NCI-H2196 treated with DMSO at 0.1 percent for 48 hours (cell line): ENCODE data around the gene ORM1.

Experiments used
- DNase-seq: peaks from one replicate; lab custom pipeline; 2025; ENCODE audit not compliant: unreplicated experiment; lab: John Stamatoyannopoulos, UW

ORM1 gene

GRCh38 chr9:114362394-114362793 lies 39.5 kb downstream of the ORM1 start:
- DNase-seq, result no peak

GRCh38 chr9:114363424-114363823 lies 40.5 kb downstream of the ORM1 start:
- no peak for DNase-seq

GRCh38 chr9:114364134-114365041 lies 41.5 kb downstream of the ORM1 start:
- no peak for DNase-seq

GRCh38 chr9:114365194-114365593 lies 42.3 kb downstream of the ORM1 start:
- no peak for DNase-seq

GRCh38 chr9:114366334-114367128 lies 43.6 kb downstream of the ORM1 start:
- no peak for DNase-seq

- no peak for DNase-seq
These were observed 44.5 kb downstream of the ORM1 start for GRCh38 chr9:114367366-114367765.

- no peak for DNase-seq
These were observed 45.1 kb downstream of the ORM1 start for GRCh38 chr9:114367772-114368569.

- no peak for DNase-seq
These were observed 46.6 kb downstream of the ORM1 start for GRCh38 chr9:114369216-114370130.

GRCh38 chr9:114370251-114370967 lies 47.5 kb downstream of the ORM1 start:
- DNase-seq, result no peak

GRCh38 chr9:114370968-114371320 lies 48.0 kb downstream of the ORM1 start:
- no peak for DNase-seq

GRCh38 chr9:114371343-114371944 lies 48.5 kb downstream of the ORM1 start:
- no peak for DNase-seq

- DNase-seq, result no peak
These were observed 49.3 kb downstream of the ORM1 start for GRCh38 chr9:114371973-114372917.

GRCh38 chr9:114372921-114373448 lies 50.1 kb downstream of the ORM1 start:
- DNase-seq, result no peak

GRCh38 chr9:114373960-114374730 lies 51.2 kb downstream of the ORM1 start:
- no peak for DNase-seq

GRCh38 chr9:114374936-114375335 lies 52.0 kb downstream of the ORM1 start:
- no peak for DNase-seq

GRCh38 chr9:114375386-114376175 lies 52.7 kb downstream of the ORM1 start:
- no peak for DNase-seq
